ENCODE measurements around the gene ZNF705A. TPM values are rescaled to one million over a fixed set of nuclear protein-coding genes. Genes with fewer than 3 reads are reported as not detected.
"Not testable (repeated sequence)": the region's sequence is repeated elsewhere in the genome, so short reads cannot be mapped to it uniquely, and the experiment has no call there.

The ZNF705A gene
- total RNA-seq, 5 donors from 2014 or later (not counting 1 experiment from before 2014, with no cell fraction given): not detected

DNA sequence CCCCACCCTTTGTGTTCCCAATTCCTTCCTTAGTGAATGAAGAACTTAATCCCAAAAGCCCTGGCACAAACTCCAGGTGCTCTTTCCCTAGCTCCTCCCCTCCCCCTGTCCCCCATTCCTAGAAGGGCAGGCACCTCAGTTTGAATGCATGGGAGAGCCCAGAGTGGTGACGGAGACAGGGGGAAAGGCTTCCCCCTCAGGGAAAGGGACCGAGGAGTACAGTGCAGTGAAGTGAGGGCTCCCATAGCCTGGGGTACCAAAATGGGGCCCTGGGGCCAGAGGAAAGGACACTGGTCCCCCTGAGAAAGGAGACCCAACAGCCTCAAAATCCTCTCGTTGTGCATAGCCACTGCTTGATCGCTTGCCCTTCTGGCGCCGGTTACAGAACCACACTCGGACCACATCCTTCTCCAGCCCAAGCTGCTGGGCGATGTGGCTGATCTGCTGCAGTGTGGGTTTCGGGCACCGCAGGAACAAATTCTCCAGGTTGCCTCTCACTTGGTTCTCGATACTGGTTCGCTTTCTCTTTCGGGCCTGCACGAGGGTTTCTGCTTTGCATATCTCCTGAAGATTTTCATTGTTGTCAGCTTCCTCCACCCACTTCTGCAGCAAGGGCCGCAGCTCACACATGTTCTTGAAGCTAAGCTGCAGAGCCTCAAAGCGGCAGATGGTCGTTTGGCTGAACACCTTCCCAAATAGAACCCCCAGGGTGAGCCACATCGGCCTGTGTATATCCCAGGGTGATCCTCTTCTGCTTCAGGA is 23.0 kb upstream of the ZNF705A start:
- H3K27ac Mint-ChIP-seq; H3K9me3 ChIP-seq; H3K4me3 Mint-ChIP-seq; H3K27me3 ChIP-seq (replicated peaks in 1 of 2; ENCODE audit: control insufficient read depth in 2 of 2, extremely low read depth in 1 of 2, insufficient read depth in 2 of 2, low read length in 1 of 2); CTCF ChIA-PET; H3K4me3 ChIP-seq (ENCODE audit: control insufficient read depth in 1 of 2, extremely low read depth in 1 of 2, low read length in 1 of 2); POLR2A ChIA-PET; H3K4me1 Mint-ChIP-seq; H3K36me3 ChIP-seq (ENCODE audit: control insufficient read depth in 2 of 2, extremely low read depth in 1 of 2, insufficient read depth in 1 of 2, low read length in 1 of 2); H3K27me3 Mint-ChIP-seq; H3K27ac ChIP-seq (ENCODE audit: low read length); H3K4me1 ChIP-seq (ENCODE audit: control insufficient read depth in 1 of 2, extremely low read depth in 1 of 2, insufficient read depth in 2 of 2, low read length in 2 of 2); H3K9me3 Mint-ChIP-seq: not testable (repeated sequence)
- DNase-seq (peak in 1 of 35 experiments; percentile 4), ATAC-seq (replicated peaks in 1 of 4) (peak in 1 of 4 experiments; percentile 38)
- H3K36me3 Mint-ChIP-seq: peaks cover 33% of the 10 kb centered on the region
- WGBS (ENCODE audit: insufficient coverage): 83% methylated on average over 13 of the region's 18 CpGs

DNA sequence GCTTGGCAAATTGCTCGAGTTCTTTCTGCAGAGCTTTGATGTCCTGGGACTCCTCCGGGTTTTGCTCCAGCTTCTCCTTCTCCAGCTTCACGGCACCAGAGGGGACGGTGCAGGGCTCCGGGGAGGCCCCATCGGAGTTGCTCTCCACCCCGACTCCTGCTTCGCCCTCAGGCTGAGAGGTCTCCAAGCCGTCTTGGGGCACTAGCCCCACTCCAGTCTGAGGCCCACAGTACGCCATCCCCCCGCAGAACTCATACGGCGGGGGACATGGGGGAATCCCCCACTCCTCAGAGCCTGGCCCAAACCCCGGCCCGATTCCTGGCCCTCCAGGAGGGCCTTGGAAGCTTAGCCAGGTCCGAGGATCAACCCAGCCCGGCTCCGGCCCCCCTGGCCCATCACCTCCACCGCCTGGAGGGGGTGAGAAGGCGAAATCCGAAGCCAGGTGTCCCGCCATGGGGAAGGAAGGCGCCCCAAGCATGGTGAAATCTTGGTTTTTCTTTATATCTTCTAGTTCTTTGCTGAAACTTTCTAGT is 22.4 kb upstream of the ZNF705A start:
- POLR2A ChIA-PET; H3K27me3 Mint-ChIP-seq; H3K4me3 Mint-ChIP-seq; H3K4me1 Mint-ChIP-seq; ATAC-seq (replicated peaks in 1 of 4); DNase-seq; H3K27ac Mint-ChIP-seq; H3K9me3 Mint-ChIP-seq; CTCF ChIA-PET; H3K9me3 ChIP-seq; H3K27me3 ChIP-seq (replicated peaks in 1 of 2; ENCODE audit: control insufficient read depth in 2 of 2, extremely low read depth in 1 of 2, insufficient read depth in 2 of 2, low read length in 1 of 2); H3K4me1 ChIP-seq (ENCODE audit: control insufficient read depth in 1 of 2, extremely low read depth in 1 of 2, insufficient read depth in 2 of 2, low read length in 2 of 2); H3K36me3 ChIP-seq (ENCODE audit: control insufficient read depth in 2 of 2, extremely low read depth in 1 of 2, insufficient read depth in 1 of 2, low read length in 1 of 2); H3K4me3 ChIP-seq (ENCODE audit: control insufficient read depth in 1 of 2, extremely low read depth in 1 of 2, low read length in 1 of 2); H3K27ac ChIP-seq (ENCODE audit: low read length): not testable (repeated sequence)
- WGBS (ENCODE audit: insufficient coverage): 92% methylated on average over 18 of the region's 23 CpGs
- peaks cover 32% of the 10 kb centered on the region for H3K36me3 Mint-ChIP-seq

DNA sequence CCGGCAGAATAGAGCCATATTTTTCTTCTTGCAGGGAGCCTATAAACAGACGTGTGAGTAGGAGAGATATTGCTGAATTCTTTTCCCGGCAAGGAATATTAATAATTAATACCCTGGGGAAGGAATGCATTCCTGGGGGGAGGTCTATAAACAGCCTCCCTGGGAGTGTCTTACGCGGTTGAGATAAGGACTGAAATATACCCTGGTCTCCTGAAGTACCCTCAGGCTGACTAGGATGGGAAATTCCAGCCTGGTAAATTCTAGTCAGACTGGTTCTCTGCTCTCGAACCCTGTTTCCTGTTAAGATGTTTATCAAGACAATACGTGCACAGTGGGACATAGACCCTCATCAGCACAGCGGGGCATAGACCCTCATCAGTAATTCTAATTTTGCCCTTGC is 15.2 kb upstream of the ZNF705A start:
- H3K4me3 Mint-ChIP-seq; H3K9me3 ChIP-seq; H3K27ac ChIP-seq (ENCODE audit: low read length); ATAC-seq (replicated peaks in 1 of 4); POLR2A ChIA-PET; H3K4me1 Mint-ChIP-seq; H3K4me1 ChIP-seq (ENCODE audit: control insufficient read depth in 1 of 2, extremely low read depth in 1 of 2, insufficient read depth in 2 of 2, low read length in 2 of 2); H3K27ac Mint-ChIP-seq; DNase-seq; H3K36me3 ChIP-seq (ENCODE audit: control insufficient read depth in 2 of 2, extremely low read depth in 1 of 2, insufficient read depth in 1 of 2, low read length in 1 of 2); H3K4me3 ChIP-seq (ENCODE audit: control insufficient read depth in 1 of 2, extremely low read depth in 1 of 2, low read length in 1 of 2): not testable (repeated sequence)
- CTCF ChIA-PET: interaction anchor here in 1 of 2 donors (0.7 kb wide), 1 partner anchor 9 kb away, joined by 3 read pairs; no protein-coding TSS in a partner anchor
- peaks cover 0 to 12% of the 10 kb centered on the region in 2 donors for H3K27me3 Mint-ChIP-seq
- H3K36me3 Mint-ChIP-seq: peaks cover 45% of the 10 kb centered on the region
- peaks cover 0 to 13% of the 10 kb centered on the region in 2 experiments for H3K27me3 ChIP-seq (replicated peaks in 1 of 2; ENCODE audit: control insufficient read depth in 2 of 2, extremely low read depth in 1 of 2, insufficient read depth in 2 of 2, low read length in 1 of 2)
- H3K9me3 Mint-ChIP-seq: peaks cover 6 to 13% (median 12%) of the 10 kb centered on the region in 3 donors
- WGBS (ENCODE audit: insufficient coverage): 86% methylated on average over 5 of the region's 8 CpGs

DNA sequence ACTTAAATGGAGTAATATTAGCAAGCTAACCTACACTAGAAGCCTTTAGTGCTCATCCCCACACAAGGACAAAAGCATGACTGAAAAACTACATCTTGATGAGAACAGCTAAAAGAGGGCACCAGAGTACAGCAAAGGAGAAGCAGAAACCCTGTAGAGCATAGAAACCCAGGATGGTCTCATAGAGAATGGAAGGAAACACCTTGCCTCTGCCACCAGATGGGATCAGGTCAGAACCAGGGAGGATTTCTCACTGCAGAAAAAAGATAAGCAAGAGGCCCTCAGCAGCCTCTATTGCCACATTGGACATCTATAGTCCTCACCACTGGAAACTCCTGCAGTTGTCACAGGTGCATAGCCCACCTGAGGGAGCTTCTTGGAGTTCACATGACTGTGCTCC is 13.6 kb upstream of the ZNF705A start:
- H3K27ac Mint-ChIP-seq: no peak overlapping the region
- peaks cover 0 to 12% of the 10 kb centered on the region in 2 donors for H3K27me3 Mint-ChIP-seq
- DNase-seq: no peak
- H3K9me3 Mint-ChIP-seq: peaks cover 6 to 13% (median 12%) of the 10 kb centered on the region in 3 donors
- no peak for ATAC-seq (replicated peaks in 1 of 4)
- H3K36me3 Mint-ChIP-seq: peaks cover 34% of the 10 kb centered on the region
- no peak overlapping the region for H3K27ac ChIP-seq (ENCODE audit: low read length)
- H3K4me1 ChIP-seq (ENCODE audit: control insufficient read depth in 1 of 2, extremely low read depth in 1 of 2, insufficient read depth in 2 of 2, low read length in 2 of 2): no peaks in the 10 kb centered on the region
- ChIA-PET POLR2A (no interaction called here), CTCF (no interaction called here)
- H3K36me3 ChIP-seq (ENCODE audit: control insufficient read depth in 2 of 2, extremely low read depth in 1 of 2, insufficient read depth in 1 of 2, low read length in 1 of 2): peaks cover 0 to 2% of the 10 kb centered on the region in 2 donors
- no peak overlapping the region for H3K4me3 Mint-ChIP-seq
- H3K4me3 ChIP-seq (ENCODE audit: control insufficient read depth in 1 of 2, extremely low read depth in 1 of 2, low read length in 1 of 2): no peak overlapping the region
- no peaks in the 10 kb centered on the region for H3K4me1 Mint-ChIP-seq
- no peaks in the 10 kb centered on the region for H3K9me3 ChIP-seq
- H3K27me3 ChIP-seq (replicated peaks in 1 of 2; ENCODE audit: control insufficient read depth in 2 of 2, extremely low read depth in 1 of 2, insufficient read depth in 2 of 2, low read length in 1 of 2): peaks cover 0 to 13% of the 10 kb centered on the region in 2 experiments

DNA sequence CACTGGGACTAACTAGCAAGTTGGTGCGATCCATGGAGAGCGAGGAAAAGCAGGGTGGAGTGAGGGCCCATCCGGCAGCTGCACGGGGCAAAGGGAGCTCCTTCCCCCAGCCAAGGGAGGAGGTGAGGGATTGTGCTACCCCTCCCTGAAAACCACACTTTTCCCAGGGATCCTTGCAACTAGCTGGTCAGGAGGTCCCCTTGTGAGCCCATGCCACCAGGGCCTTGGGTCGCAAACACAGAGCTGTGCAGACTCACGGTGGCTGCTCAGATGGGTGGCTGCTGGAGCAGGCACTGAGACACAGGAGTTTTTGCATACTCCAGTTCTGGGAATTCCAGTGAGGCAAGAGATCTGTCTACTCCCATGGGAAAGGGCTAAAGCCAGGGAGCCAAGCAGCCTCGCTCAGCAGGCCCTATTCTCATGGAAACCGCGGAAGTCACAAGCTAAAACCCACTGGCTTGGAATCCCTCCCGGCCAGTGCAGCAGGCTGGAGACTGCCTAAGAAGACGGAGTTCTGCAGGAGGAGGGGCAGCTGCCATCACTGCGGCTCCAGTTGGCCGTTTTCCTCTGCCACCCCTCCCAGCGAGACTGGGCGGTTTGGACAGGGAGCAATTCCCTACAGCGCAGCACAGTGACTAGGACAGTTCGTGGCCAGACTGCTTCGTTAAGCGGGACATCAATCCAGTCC is 10.9 kb upstream of the ZNF705A start:
- no peak for DNase-seq
- WGBS (ENCODE audit: insufficient coverage): 91% methylated on average over 16 of the region's 19 CpGs
- peaks cover 6 to 13% (median 12%) of the 10 kb centered on the region in 3 donors for H3K9me3 Mint-ChIP-seq

GRCh38 chr12:8146442-8146771 is 10.4 kb upstream of the ZNF705A start:
- Histone ChIP-seq H3K36me3 (ENCODE audit: control insufficient read depth in 2 of 2, extremely low read depth in 1 of 2, insufficient read depth in 1 of 2, low read length in 1 of 2) (no peaks in the 10 kb centered on the region), H3K4me1 (ENCODE audit: control insufficient read depth in 1 of 2, extremely low read depth in 1 of 2, insufficient read depth in 2 of 2, low read length in 2 of 2) (no peaks in the 10 kb centered on the region), H3K27me3 (replicated peaks in 1 of 2; ENCODE audit: control insufficient read depth in 2 of 2, extremely low read depth in 1 of 2, insufficient read depth in 2 of 2, low read length in 1 of 2) (peaks cover 0 to 13% of the 10 kb centered on the region in 2 experiments), H3K4me3 (ENCODE audit: control insufficient read depth in 1 of 2, extremely low read depth in 1 of 2, low read length in 1 of 2) (no peak overlapping the region), H3K27ac (ENCODE audit: low read length) (no peak overlapping the region), H3K9me3 (no peaks in the 10 kb centered on the region)
- DNase-seq (no peak), ATAC-seq (replicated peaks in 1 of 4) (no peak)
- H3K27me3 Mint-ChIP-seq: peaks cover 4 to 15% of the 10 kb centered on the region in 2 donors
- peaks cover 6 to 11% (median 10%) of the 10 kb centered on the region in 3 donors for H3K9me3 Mint-ChIP-seq
- no peak overlapping the region for H3K4me3 Mint-ChIP-seq
- WGBS (ENCODE audit: insufficient coverage): 83% methylated on average over 3 of the region's 4 CpGs
- peaks cover 10% of the 10 kb centered on the region for H3K36me3 Mint-ChIP-seq
- H3K4me1 Mint-ChIP-seq: no peaks in the 10 kb centered on the region
- ChIA-PET CTCF (no interaction called here), POLR2A (no interaction called here)
- no peak overlapping the region for H3K27ac Mint-ChIP-seq

More for the DNA sequence above, 10.9 kb upstream of the ZNF705A start:
- H3K36me3 ChIP-seq (ENCODE audit: control insufficient read depth in 2 of 2, extremely low read depth in 1 of 2, insufficient read depth in 1 of 2, low read length in 1 of 2): peaks cover 0 to 1% of the 10 kb centered on the region in 2 donors
- no peak overlapping the region for H3K27ac ChIP-seq (ENCODE audit: low read length)
- no peaks in the 10 kb centered on the region for H3K4me1 ChIP-seq (ENCODE audit: control insufficient read depth in 1 of 2, extremely low read depth in 1 of 2, insufficient read depth in 2 of 2, low read length in 2 of 2)
- H3K4me3 Mint-ChIP-seq: no peak overlapping the region
- no peaks in the 10 kb centered on the region for H3K9me3 ChIP-seq
- H3K4me3 ChIP-seq (ENCODE audit: control insufficient read depth in 1 of 2, extremely low read depth in 1 of 2, low read length in 1 of 2): no peak overlapping the region
- peaks cover 14% of the 10 kb centered on the region for H3K36me3 Mint-ChIP-seq
- no peaks in the 10 kb centered on the region for H3K4me1 Mint-ChIP-seq
- no peak for ATAC-seq (replicated peaks in 1 of 4)
- no peak overlapping the region for H3K27ac Mint-ChIP-seq
- peaks cover 0 to 13% of the 10 kb centered on the region in 2 experiments for H3K27me3 ChIP-seq (replicated peaks in 1 of 2; ENCODE audit: control insufficient read depth in 2 of 2, extremely low read depth in 1 of 2, insufficient read depth in 2 of 2, low read length in 1 of 2)
- ChIA-PET POLR2A (no interaction called here), CTCF (no interaction called here)
- H3K27me3 Mint-ChIP-seq: peaks cover 4 to 15% of the 10 kb centered on the region in 2 donors

Measured in T-cell (primary cell).